Activated naive CD8-positive, alpha-beta T cell treated with anti-CD3 and anti-CD28 coated beads for 36 hours (primary cell): ENCODE data around the gene MARS1. TPM values are rescaled to one million over a fixed set of nuclear protein-coding genes. Genes with fewer than 3 reads are reported as not detected.
"Not testable (repeated sequence)": the region's sequence is repeated elsewhere in the genome, so short reads cannot be mapped to it uniquely, and the experiment has no call there.

Experiments used
- DNase-seq: peaks from one replicate; pipeline ENCODE4 v3.0.0; 2021
- H3K27ac Mint-ChIP-seq: one replicate; pipeline ENCODE4 v1.8.0; 2022; ENCODE audit warnings: mild to moderate bottlenecking, moderate library complexity, mixed read lengths
- H3K27me3 Mint-ChIP-seq: one replicate; pipeline ENCODE4 v1.8.0; 2022; ENCODE audit warnings: mild to moderate bottlenecking, mixed read lengths
- H3K36me3 Mint-ChIP-seq: one replicate; pipeline ENCODE4 v1.8.0; 2021; ENCODE audit warnings: mild to moderate bottlenecking, mixed read lengths
- H3K4me1 Mint-ChIP-seq: one replicate; pipeline ENCODE4 v1.8.0; 2021; ENCODE audit warnings: mixed read lengths
- H3K4me3 Mint-ChIP-seq: one replicate; pipeline ENCODE4 v1.8.0; 2022; ENCODE audit warnings: mild to moderate bottlenecking, moderate library complexity, mixed read lengths
- H3K9me3 Mint-ChIP-seq: one replicate; pipeline ENCODE4 v1.8.0; 2022; ENCODE audit warnings: mixed read lengths
- total RNA-seq, 2 experiments: library from RNA; stranded (reverse); gene quantifications; one replicate each; pipeline ENCODE4 v1.2.3, GENCODE V29; 2021

MARS1 gene
- total RNA-seq, 2 experiments from 2014 or later, result 423 to 460 TPM

- H3K4me3 Mint-ChIP-seq, result no peak overlapping the region
- peaks cover 27% of the 10 kb centered on the region for H3K4me1 Mint-ChIP-seq
- H3K27ac Mint-ChIP-seq, result peak overlapping the region; percentile 19
- H3K9me3 Mint-ChIP-seq, result no peaks in the 10 kb centered on the region
- no peaks in the 10 kb centered on the region for H3K27me3 Mint-ChIP-seq
- DNase-seq, result no peak
- H3K36me3 Mint-ChIP-seq, result peaks cover 35% of the 10 kb centered on the region
Observed at GRCh38 chr12:57512665-57513064, 24.8 kb downstream of the MARS1 start.

GRCh38 chr12:57513266-57513665 lies 25.4 kb downstream of the MARS1 start:
- Mint-ChIP-seq H3K27me3 (no peaks in the 10 kb centered on the region), H3K4me3 (no peak overlapping the region), H3K9me3 (no peaks in the 10 kb centered on the region), H3K4me1 (peaks cover 33% of the 10 kb centered on the region), H3K27ac (peak overlapping the region; percentile 57), H3K36me3 (peaks cover 41% of the 10 kb centered on the region)
- DNase-seq, result no peak

DNA sequence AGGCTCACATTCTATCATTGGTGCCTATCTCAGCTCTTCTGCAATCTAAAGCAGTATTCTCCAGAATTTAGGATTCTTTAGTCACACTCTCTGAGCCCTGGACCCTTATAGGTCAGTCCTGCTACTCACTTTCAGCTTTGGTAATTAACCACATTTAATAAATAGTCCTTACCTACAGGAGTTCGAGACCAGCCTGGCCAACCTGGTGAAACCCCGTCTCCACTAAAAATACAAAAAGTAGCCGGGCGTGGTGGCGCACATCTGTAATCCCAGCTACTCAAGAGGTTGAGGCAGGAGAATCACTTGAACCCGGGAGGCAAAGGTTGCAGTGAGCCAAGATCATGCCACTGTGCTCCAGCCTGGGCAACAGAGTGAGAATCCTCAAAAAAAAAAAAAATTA lies 25.8 kb downstream of the MARS1 start:
- not testable (repeated sequence) for H3K4me3 Mint-ChIP-seq, H3K27me3 Mint-ChIP-seq, DNase-seq, H3K27ac Mint-ChIP-seq, H3K9me3 Mint-ChIP-seq
- H3K4me1 Mint-ChIP-seq, result peaks cover 37% of the 10 kb centered on the region
- peaks cover 45% of the 10 kb centered on the region for H3K36me3 Mint-ChIP-seq

DNA sequence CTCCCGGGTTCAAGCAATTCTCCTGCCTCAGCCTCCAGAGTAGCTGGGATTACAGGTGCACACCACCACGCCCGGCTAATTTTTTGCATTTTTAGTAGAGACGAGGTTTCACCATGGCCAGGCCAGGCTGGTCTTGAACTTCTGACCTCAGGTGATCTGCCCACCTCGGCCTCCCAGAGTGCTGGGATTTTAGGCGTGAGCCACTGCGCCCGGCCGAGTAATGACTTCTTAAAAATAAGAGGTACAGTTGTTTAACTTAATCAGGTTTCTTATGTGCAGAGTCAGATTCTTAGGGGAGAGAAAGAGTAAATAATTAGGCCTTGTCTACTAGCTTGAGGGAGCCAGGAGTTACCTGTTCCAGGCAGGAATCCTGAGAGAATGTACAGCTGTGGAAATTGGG lies 26.4 kb downstream of the MARS1 start:
- not testable (repeated sequence) for H3K27ac Mint-ChIP-seq, H3K9me3 Mint-ChIP-seq, H3K27me3 Mint-ChIP-seq, H3K4me3 Mint-ChIP-seq, DNase-seq
- Mint-ChIP-seq H3K36me3 (peaks cover 51% of the 10 kb centered on the region), H3K4me1 (peaks cover 42% of the 10 kb centered on the region)

- Mint-ChIP-seq H3K9me3 (no peaks in the 10 kb centered on the region), H3K36me3 (peaks cover 55% of the 10 kb centered on the region), H3K27ac (no peak overlapping the region), H3K4me1 (peaks cover 42% of the 10 kb centered on the region), H3K4me3 (no peak overlapping the region), H3K27me3 (no peaks in the 10 kb centered on the region)
- DNase-seq, result no peak
Observed at GRCh38 chr12:57514720-57515407, 27.0 kb downstream of the MARS1 start.

- no peak for DNase-seq
- Mint-ChIP-seq H3K27ac (peak overlapping the region; percentile 56), H3K36me3 (peaks cover 60% of the 10 kb centered on the region), H3K9me3 (no peaks in the 10 kb centered on the region), H3K4me3 (no peak overlapping the region), H3K27me3 (no peaks in the 10 kb centered on the region), H3K4me1 (peaks cover 42% of the 10 kb centered on the region)
Observed at GRCh38 chr12:57515408-57515933, 27.6 kb downstream of the MARS1 start.

DNA sequence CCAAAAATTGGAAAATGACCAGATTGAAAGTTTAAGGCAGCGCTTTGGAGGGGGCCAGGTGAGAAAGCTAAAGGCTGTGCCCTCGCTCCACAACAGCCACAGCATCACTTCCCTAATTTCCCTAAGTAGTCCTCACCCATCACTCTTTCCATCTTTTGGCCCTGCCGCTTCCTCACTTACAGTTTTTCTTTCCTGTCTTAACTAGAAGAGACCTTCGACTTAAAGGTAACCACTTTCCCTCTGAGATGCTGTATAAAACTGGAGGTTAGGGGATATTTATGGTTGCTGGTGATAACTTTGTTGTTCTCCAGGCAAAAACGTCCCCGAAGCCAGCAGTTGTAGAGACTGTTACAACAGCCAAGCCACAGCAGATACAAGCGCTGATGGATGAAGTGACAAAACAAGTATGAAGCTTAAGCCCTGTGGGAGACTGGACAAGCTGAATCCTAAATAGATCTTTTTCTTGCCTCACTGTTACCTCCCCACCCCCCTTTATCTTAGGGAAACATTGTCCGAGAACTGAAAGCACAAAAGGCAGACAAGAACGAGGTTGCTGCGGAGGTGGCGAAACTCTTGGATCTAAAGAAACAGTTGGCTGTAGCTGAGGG lies 28.2 kb downstream of the MARS1 start:
- peaks cover 60% of the 10 kb centered on the region for H3K36me3 Mint-ChIP-seq
- no peak for DNase-seq
- peaks cover 45% of the 10 kb centered on the region for H3K4me1 Mint-ChIP-seq
- H3K9me3 Mint-ChIP-seq, result no peaks in the 10 kb centered on the region
- no peak overlapping the region for H3K4me3 Mint-ChIP-seq
- H3K27ac Mint-ChIP-seq, result peak overlapping the region; percentile 56
- no peaks in the 10 kb centered on the region for H3K27me3 Mint-ChIP-seq

- H3K4me1 Mint-ChIP-seq, result peaks cover 51% of the 10 kb centered on the region
- H3K4me3 Mint-ChIP-seq, result no peak overlapping the region
- peak overlapping the region; percentile 73 for H3K27ac Mint-ChIP-seq
- H3K27me3 Mint-ChIP-seq, result no peaks in the 10 kb centered on the region
- H3K9me3 Mint-ChIP-seq, result no peaks in the 10 kb centered on the region
- no peak for DNase-seq
- H3K36me3 Mint-ChIP-seq, result peaks cover 58% of the 10 kb centered on the region
Observed at GRCh38 chr12:57516617-57517153, 28.8 kb downstream of the MARS1 start.

- Mint-ChIP-seq H3K9me3 (no peaks in the 10 kb centered on the region), H3K4me1 (peaks cover 52% of the 10 kb centered on the region), H3K27ac (peak overlapping the region; percentile 73), H3K27me3 (peaks cover 2% of the 10 kb centered on the region), H3K36me3 (peaks cover 58% of the 10 kb centered on the region), H3K4me3 (peak overlapping the region; percentile 50)
- DNase-seq, result no peak
Observed at GRCh38 chr12:57517187-57517586, 29.3 kb downstream of the MARS1 start.

DNA sequence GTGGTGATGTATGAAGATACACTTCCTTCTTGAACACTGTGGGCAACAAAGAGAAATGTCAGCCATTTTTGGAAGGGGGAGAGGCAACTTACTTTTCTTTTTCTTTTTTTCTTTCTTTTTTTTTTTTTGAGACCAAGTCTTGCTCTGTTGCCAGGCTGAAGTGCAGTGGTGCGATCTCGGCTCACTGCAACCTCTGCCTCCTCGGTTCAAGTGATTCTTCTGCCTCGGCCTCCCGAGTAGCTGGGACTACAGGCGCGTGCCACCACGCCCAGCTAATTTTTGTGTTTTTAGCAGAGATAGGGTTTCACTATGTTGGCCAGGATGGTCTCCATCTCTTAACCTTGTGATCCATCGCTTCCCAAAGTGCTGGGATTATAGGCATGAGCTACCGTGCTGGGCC lies 29.9 kb downstream of the MARS1 start:
- H3K4me1 Mint-ChIP-seq, result peaks cover 53% of the 10 kb centered on the region
- not testable (repeated sequence) for DNase-seq, H3K27me3 Mint-ChIP-seq, H3K9me3 Mint-ChIP-seq
- H3K4me3 Mint-ChIP-seq, result peak overlapping the region; percentile 98
- peaks cover 54% of the 10 kb centered on the region for H3K36me3 Mint-ChIP-seq
- H3K27ac Mint-ChIP-seq, result peak overlapping the region; percentile 99

DNA sequence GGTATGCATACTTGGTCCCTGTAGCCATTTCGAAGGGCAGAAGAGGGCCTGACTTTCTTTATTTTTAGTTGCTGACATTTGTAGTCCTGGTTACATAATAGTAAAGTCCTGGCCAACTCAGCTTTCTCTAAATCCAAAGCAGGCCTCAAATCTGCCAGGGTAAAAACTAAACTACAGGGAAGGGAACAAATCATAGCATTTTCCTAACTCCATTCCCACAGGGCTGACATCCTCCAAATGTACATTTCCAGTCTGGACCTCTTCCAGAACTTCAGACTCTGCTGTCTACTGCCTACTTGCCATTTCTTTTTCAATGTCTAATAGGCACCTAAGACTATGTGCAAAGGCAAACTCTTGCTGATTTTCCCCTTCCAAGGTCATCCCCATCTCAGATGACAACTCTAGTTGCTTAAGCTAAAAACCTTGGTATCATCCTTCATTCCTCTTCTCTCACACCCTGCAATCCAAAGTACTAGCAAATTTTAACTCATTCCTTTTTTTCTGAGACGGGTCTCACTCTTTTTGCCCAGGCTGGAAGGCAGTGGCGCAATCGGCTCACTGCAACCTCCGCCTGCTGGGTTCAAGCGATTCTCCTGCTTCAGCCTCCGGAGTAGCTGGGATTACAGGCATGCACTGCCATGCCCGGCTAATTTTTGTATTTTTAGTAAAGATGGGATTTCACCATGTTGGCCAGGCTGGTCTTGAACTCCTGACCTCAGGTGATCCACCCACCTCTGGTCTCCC lies 30.5 kb downstream of the MARS1 start:
- Mint-ChIP-seq H3K9me3 (no peaks in the 10 kb centered on the region), H3K27me3 (peaks cover 4% of the 10 kb centered on the region), H3K4me3 (peak overlapping the region; percentile 98), H3K27ac (peak overlapping the region; percentile 99), H3K36me3 (peaks cover 48% of the 10 kb centered on the region), H3K4me1 (peaks cover 53% of the 10 kb centered on the region)
- no peak for DNase-seq

GRCh38 chr12:57518920-57519795 lies 31.3 kb downstream of the MARS1 start:
- peaks cover 61% of the 10 kb centered on the region for H3K4me1 Mint-ChIP-seq
- peaks cover 4% of the 10 kb centered on the region for H3K27me3 Mint-ChIP-seq
- H3K36me3 Mint-ChIP-seq, result peaks cover 45% of the 10 kb centered on the region
- peak; percentile 17 for DNase-seq
- peak overlapping the region; percentile 98 for H3K4me3 Mint-ChIP-seq
- H3K27ac Mint-ChIP-seq, result peak overlapping the region; percentile 99
- H3K9me3 Mint-ChIP-seq, result no peaks in the 10 kb centered on the region

- peaks cover 45% of the 10 kb centered on the region for H3K36me3 Mint-ChIP-seq
- H3K9me3 Mint-ChIP-seq, result no peaks in the 10 kb centered on the region
- peak overlapping the region; percentile 98 for H3K4me3 Mint-ChIP-seq
- H3K27ac Mint-ChIP-seq, result peak overlapping the region; percentile 99
- DNase-seq, result peak; percentile 34
- H3K27me3 Mint-ChIP-seq, result peaks cover 4% of the 10 kb centered on the region
- H3K4me1 Mint-ChIP-seq, result peaks cover 67% of the 10 kb centered on the region
Observed at GRCh38 chr12:57519796-57520052, 31.9 kb downstream of the MARS1 start.

DNA sequence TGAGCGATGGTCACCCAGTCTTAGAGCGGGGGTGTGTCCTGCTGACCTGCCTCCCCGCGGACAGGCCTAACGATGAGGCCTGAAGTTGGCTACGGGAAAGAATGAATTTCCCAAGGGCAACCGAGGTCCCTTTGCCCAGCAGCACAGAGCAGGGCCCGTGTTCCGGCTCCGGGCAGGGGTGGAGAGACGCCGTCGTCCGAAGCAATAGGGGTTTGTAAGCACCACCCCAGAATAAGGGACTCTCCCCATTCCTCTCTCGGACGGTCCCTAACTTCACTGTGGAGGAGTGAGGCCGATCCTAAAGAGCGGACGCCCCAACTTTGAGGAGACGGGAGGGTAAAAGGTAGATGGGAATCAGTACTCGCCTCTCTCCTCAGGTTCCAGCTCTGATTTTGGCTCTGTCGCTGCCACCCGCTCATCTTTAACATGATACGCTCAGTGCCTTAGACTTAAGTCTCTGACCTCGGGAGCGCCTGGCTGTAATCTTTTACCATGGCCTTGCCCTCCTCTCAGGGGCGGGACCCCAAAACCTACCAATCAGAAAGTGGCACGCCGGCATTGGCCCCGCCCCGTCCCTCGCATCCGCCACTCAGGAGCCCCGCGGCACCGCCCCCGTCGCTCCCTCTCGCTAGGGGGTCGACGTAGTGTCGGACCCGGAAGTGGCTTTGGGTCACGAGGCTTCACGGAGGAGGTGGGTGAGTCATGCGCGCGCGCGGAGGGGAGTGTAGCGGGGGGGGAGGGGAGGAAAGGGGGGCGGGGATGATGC lies 32.4 kb downstream of the MARS1 start, which contains the start of gene DDIT3:
TSS of gene DDIT3 (minus strand) at position 462 of the 766 bp plus-strand sequence. CDS start 3,108 bp downstream, outside the sequence.
- H3K27me3 Mint-ChIP-seq, result peaks cover 4% of the 10 kb centered on the region
- peak within 1 kb of the TSS; percentile 98 for H3K4me3 Mint-ChIP-seq
- H3K36me3 Mint-ChIP-seq, result peaks cover 45% of the 10 kb centered on the region
- H3K27ac Mint-ChIP-seq, result peak within 1 kb of the TSS; percentile 99
- H3K4me1 Mint-ChIP-seq, result peaks cover 69% of the 10 kb centered on the region
- DNase-seq, result peak; percentile 100
- no peaks in the 10 kb centered on the region for H3K9me3 Mint-ChIP-seq
